GM21381 (cell line): Measurements from ENCODE around the gene GUCY1A1.

Experiments
- ATAC-seq: cut with Tn5 transposase; IDR thresholded peaks from one replicate; pipeline ENCODE4 v1.9.1; 2021; ENCODE audit warnings: mild to moderate bottlenecking, moderate library complexity; ENCODE audit not compliant: unreplicated experiment

The GUCY1A1 gene

DNA sequence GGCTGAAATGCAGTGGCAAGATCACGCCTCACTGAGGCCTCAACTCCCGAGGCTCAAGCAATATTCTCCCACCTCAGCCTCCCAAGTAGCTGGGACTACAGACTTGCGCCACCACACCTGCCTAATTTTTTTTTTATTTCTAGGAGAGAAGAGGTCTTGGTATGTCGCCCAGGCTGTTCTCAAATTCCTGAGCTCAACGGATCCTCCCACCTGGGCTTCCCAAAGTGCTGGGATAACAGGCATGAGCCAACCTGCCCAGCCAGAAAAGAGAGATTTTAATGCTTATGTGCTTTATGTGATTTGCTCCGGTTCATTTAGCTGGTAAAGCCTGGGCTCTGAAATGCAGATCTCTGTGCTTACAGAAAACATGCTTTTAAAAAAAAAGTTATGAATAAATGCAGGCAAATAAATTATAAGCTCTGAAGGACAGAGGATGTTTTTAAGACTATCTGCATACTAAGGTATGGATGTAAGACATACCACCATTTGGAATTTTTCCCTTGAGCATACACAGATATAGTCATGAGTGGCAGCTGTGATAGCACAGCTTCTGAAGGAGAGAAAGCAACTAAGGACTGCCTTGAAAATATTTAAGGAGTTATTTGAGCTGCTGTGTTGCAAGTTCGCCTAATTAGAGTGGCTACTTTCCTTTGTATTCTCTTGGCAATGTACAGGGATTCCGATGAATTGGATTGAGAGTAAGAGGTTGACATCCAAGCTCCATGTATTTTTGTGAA is 106.0 kb downstream of the GUCY1A1 start:
- ATAC-seq: no peak

- no peak for ATAC-seq
These were observed 106.7 kb downstream of the GUCY1A1 start for GRCh38 chr4:155773196-155773800.

- ATAC-seq: no peak
These were observed 107.4 kb downstream of the GUCY1A1 start for GRCh38 chr4:155774033-155774432.

DNA sequence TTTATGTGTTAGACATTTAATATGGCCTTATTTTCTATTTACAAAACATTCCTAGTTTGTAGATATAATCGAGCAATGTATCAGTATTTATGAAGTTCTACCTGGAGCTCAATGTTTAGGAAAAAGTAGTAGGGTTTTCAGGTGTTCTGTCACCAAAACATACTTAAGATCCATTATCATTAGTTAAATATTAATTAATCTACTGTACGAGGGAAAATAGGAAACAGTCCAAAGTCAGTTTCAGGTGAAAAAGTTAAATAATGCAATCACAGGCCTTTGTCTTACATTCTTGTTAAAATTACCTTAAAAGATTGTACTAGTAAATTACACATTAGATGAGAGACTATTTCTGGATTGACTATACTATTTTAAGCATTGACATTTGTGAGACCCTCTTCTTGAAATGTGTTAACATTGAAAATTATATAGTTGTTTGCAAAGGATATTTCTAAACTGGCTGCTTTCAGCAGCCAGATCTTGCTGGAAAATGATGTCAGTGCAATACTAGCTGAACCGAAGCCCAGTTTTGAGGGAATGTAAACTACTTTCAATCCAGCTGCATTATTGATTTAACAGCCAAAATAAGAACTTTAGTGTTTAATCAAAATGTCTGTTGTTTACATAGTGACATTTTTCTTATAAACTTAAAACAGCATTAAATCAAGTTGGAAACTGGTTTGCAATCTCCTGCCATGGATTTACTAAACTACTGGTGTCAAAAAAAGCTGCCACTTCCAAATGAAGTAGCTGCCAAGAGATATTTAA is 111.5 kb downstream of the GUCY1A1 start:
- no peak for ATAC-seq

GRCh38 chr4:155780775-155781174 is 114.1 kb downstream of the GUCY1A1 start:
- no peak for ATAC-seq

DNA sequence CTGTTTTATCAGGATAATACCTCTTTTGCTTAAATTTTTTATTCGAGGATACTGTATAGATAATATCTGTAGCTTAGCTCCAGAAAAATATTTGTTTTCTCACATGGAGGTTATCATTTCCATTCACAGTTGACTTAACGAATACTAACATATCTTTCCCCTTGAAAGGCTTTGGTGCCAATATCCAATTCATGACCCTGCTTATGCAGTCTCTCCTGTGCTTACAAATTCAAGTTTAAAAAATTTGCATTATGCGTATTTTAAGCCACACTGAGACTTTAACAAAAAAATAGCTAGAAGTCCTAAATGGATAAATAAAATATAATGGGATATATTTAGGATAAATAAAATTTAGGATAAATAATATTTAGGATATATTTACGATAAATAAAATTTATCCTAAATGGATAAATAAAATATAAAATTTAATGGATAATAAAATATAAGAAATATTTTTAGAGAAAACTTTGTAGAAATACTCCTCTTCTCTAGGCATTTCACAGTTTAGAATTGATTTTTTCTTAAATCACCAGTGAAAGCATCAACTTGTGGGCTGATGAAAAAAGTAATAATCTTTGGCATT is 114.7 kb downstream of the GUCY1A1 start:
- no peak for ATAC-seq
